HUES48 (cell line): Measurements from ENCODE around the gene ANO4.

Experiments
- H3K27ac ChIP-seq: one replicate; pipeline ENCODE4 v1.7.0; 2013; ENCODE audit warnings: low read depth, low read length, inconsistent platforms
- H3K27me3 ChIP-seq: 2 replicates; pipeline ENCODE4 v1.6.1; 2013; ENCODE audit warnings: mild to moderate bottlenecking, low read length; ENCODE audit not compliant: control insufficient read depth, insufficient read depth
- H3K36me3 ChIP-seq: 2 replicates; pipeline ENCODE4 v1.6.1; 2013; ENCODE audit warnings: low read length; ENCODE audit not compliant: control insufficient read depth, insufficient read depth
- H3K4me1 ChIP-seq: 2 replicates; pipeline ENCODE4 v1.6.1; 2013; ENCODE audit warnings: mild to moderate bottlenecking, low read length; ENCODE audit not compliant: control insufficient read depth, insufficient read depth
- H3K4me3 ChIP-seq: 2 replicates; pipeline ENCODE4 v1.5.1; 2013; ENCODE audit warnings: mild to moderate bottlenecking, low read depth, low read length
- H3K9ac ChIP-seq: 2 replicates; pipeline ENCODE4 v1.6.1; 2013; ENCODE audit warnings: mild to moderate bottlenecking, low read depth, low read length, moderate library complexity
- H3K9me3 ChIP-seq: 2 replicates; pipeline ENCODE4 v1.6.1; 2013; ENCODE audit warnings: low read length; ENCODE audit not compliant: control insufficient read depth, insufficient read depth

The ANO4 gene

GRCh38 chr12:101064721-101065120 is 270.1 kb downstream of the ANO4 start:
- Histone ChIP-seq H3K9me3 (no peaks in the 10 kb centered on the region), H3K9ac (no peak overlapping the region), H3K4me3 (no peak overlapping the region), H3K4me1 (no peaks in the 10 kb centered on the region), H3K27ac (no peak overlapping the region), H3K36me3 (no peaks in the 10 kb centered on the region), H3K27me3 (no peaks in the 10 kb centered on the region)

- Histone ChIP-seq H3K4me3 (no peak overlapping the region), H3K27me3 (no peaks in the 10 kb centered on the region), H3K9ac (no peak overlapping the region), H3K4me1 (no peaks in the 10 kb centered on the region), H3K36me3 (no peaks in the 10 kb centered on the region), H3K9me3 (no peaks in the 10 kb centered on the region), H3K27ac (no peak overlapping the region)
Measured at GRCh38 chr12:101066489-101066888, 271.9 kb downstream of the ANO4 start.

DNA sequence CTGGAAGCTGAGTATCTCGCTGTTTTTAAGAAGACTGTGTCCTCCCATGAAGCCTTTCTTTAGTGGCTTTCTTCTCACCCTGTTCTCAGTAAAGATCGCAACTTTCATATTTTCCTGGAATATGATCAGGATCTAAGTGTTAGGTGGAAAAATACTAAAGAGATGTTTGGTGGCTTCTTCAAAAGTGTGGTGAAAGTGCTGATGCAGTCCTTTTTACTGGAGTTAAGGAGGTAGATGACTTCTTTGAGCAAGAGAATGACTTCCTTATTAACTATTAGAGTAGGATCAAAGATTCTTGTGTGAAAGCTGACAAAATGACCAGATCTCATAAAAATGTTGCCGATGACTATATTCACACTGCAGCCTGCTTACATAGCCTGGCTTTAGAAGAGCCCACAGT is 273.8 kb downstream of the ANO4 start:
- Histone ChIP-seq H3K27ac (no peak overlapping the region), H3K9me3 (no peaks in the 10 kb centered on the region), H3K27me3 (no peaks in the 10 kb centered on the region), H3K4me1 (no peaks in the 10 kb centered on the region), H3K36me3 (no peaks in the 10 kb centered on the region), H3K9ac (no peak overlapping the region), H3K4me3 (no peak overlapping the region)

- Histone ChIP-seq H3K9ac (no peak overlapping the region), H3K36me3 (no peaks in the 10 kb centered on the region), H3K27me3 (no peaks in the 10 kb centered on the region), H3K9me3 (no peaks in the 10 kb centered on the region), H3K4me3 (no peak overlapping the region), H3K27ac (no peak overlapping the region), H3K4me1 (no peaks in the 10 kb centered on the region)
Measured at GRCh38 chr12:101068836-101069235, 274.3 kb downstream of the ANO4 start.

GRCh38 chr12:101074940-101075680 is 280.5 kb downstream of the ANO4 start:
- H3K4me1 ChIP-seq, result no peaks in the 10 kb centered on the region; the same call in 1 of the 2 replicates
- no peaks in the 10 kb centered on the region for H3K9me3 ChIP-seq
- no peaks in the 10 kb centered on the region for H3K36me3 ChIP-seq
- H3K9ac ChIP-seq, result no peak overlapping the region
- no peaks in the 10 kb centered on the region for H3K27me3 ChIP-seq
- H3K27ac ChIP-seq, result no peak overlapping the region
- H3K4me3 ChIP-seq, result no peak overlapping the region

- H3K27ac ChIP-seq, result no peak overlapping the region
- no peaks in the 10 kb centered on the region; the same call in 1 of the 2 replicates for H3K4me1 ChIP-seq
- no peak overlapping the region for H3K4me3 ChIP-seq
- H3K27me3 ChIP-seq, result no peaks in the 10 kb centered on the region
- H3K9me3 ChIP-seq, result no peaks in the 10 kb centered on the region
- no peak overlapping the region for H3K9ac ChIP-seq
- no peaks in the 10 kb centered on the region for H3K36me3 ChIP-seq
Measured at GRCh38 chr12:101076921-101077320, 282.3 kb downstream of the ANO4 start.

DNA sequence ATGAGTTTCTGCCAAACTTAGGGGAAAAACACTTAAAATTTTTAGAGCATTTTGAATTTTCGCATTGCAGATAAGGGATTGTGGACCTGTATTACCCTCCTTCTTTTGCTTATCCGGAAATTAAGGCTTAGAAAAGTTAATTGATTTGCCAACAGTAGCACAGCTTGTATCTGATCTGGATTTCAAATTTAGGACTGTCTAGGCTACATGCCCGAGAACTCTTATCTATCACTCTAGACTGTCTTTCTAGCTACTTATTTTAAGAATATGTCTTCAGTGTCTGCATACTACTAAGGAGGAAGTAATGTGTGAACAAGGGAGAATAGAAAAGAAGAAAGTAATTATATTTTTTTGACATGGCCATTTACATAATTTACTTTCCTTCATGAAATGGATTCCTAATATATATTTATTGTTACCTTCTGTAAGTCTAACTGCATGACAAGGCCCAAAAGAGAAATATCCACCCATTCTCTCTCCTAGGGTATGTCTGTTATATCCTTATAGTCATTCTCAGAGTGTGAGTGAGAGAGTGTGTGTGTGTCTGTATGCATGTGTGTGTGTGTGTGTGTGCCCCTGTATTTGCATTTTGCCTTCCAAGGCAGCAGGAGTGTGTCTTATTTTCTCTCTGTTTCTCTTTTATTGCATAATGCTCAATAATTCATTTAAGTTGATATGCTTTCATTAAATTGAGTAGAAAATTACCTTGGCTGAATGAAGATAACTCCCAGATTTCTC is 283.4 kb downstream of the ANO4 start:
- Histone ChIP-seq H3K27me3 (no peaks in the 10 kb centered on the region), H3K4me1 (no peaks in the 10 kb centered on the region; the same call in 1 of the 2 replicates), H3K36me3 (no peaks in the 10 kb centered on the region), H3K4me3 (no peak overlapping the region), H3K9me3 (no peaks in the 10 kb centered on the region), H3K27ac (no peak overlapping the region), H3K9ac (no peak overlapping the region)

GRCh38 chr12:101078536-101079285 is 284.1 kb downstream of the ANO4 start:
- H3K27ac ChIP-seq, result no peak overlapping the region
- H3K4me1 ChIP-seq, result no peaks in the 10 kb centered on the region; the same call in 1 of the 2 replicates
- no peak overlapping the region for H3K4me3 ChIP-seq
- no peaks in the 10 kb centered on the region for H3K27me3 ChIP-seq
- H3K36me3 ChIP-seq, result no peaks in the 10 kb centered on the region
- no peak overlapping the region for H3K9ac ChIP-seq
- H3K9me3 ChIP-seq, result no peaks in the 10 kb centered on the region

- no peaks in the 10 kb centered on the region for H3K4me1 ChIP-seq
- no peaks in the 10 kb centered on the region for H3K36me3 ChIP-seq
- H3K27me3 ChIP-seq, result no peaks in the 10 kb centered on the region
- H3K4me3 ChIP-seq, result no peak overlapping the region
- H3K9ac ChIP-seq, result no peak overlapping the region
- H3K9me3 ChIP-seq, result no peaks in the 10 kb centered on the region
- H3K27ac ChIP-seq, result no peak overlapping the region
Measured at GRCh38 chr12:101082706-101083105, 288.1 kb downstream of the ANO4 start.

DNA sequence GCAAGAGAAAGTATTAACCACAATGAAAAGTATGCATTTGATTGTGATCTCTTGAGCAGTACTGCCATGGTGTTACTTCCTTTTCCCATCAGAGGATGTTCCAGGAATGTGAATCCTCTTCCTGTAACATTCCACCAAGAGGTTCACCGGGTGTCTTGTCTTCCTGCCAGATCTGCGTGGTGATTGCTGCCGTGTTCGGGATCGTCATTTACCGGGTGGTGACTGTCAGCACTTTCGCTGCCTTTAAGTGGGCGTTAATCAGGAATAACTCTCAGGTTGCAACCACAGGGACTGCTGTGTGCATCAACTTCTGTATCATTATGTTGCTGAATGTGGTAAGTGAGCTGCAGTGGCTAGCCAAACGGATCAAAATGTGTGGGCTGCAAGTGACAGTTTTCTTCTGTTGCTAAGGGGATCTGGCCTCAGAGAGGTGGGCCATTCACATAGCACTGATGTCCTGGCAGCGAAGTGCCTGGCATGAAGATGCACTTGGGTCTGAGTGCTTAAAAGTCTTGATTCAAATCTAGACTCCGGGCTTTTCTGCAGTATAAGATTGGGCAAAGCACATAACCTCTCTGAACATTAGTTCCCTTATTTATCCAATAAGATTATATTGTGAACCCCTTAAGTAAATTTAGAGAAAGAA is 292.0 kb downstream of the ANO4 start:
- Histone ChIP-seq H3K4me1 (peaks cover 4% of the 10 kb centered on the region; the same call in 1 of the 2 replicates), H3K9ac (no peak overlapping the region), H3K9me3 (no peaks in the 10 kb centered on the region), H3K4me3 (no peak overlapping the region), H3K36me3 (no peaks in the 10 kb centered on the region), H3K27ac (peak overlapping the region; percentile 31), H3K27me3 (no peaks in the 10 kb centered on the region)
